KMS-11 (cell line): ENCODE results near the gene UGT1A9.

Experiments
- H2AFZ ChIP-seq: fragments of 200-600 bp; sonication (generic); 2 replicates; pipeline ENCODE4 v1.6.1; 2016; ENCODE audit warnings: antibody characterized with exemption, mixed run types, low read depth
- H3K27ac ChIP-seq: fragments of 200-600 bp; sonication (generic); 2 replicates; pipeline ENCODE4 v1.6.1; 2016; ENCODE audit warnings: mild to moderate bottlenecking, mixed run types
- H3K27me3 ChIP-seq: fragments of 200-600 bp; sonication (generic); 2 replicates; pipeline ENCODE4 v1.6.1; 2017; ENCODE audit warnings: mild to moderate bottlenecking, low read depth, mixed run types, moderate library complexity; ENCODE audit not compliant: insufficient read depth
- H3K36me3 ChIP-seq: fragments of 200-600 bp; sonication (generic); 2 replicates; pipeline ENCODE4 v1.6.1; 2017; ENCODE audit warnings: mild to moderate bottlenecking, mixed run types; ENCODE audit not compliant: insufficient read depth
- H3K4me1 ChIP-seq: fragments of 200-600 bp; sonication (generic); 2 replicates; pipeline ENCODE4 v1.6.1; 2016; ENCODE audit warnings: mild to moderate bottlenecking, low read depth, mixed run types; ENCODE audit not compliant: poor library complexity, severe bottlenecking
- H3K4me2 ChIP-seq: fragments of 200-600 bp; sonication (generic); 2 replicates; pipeline ENCODE4 v1.7.0; 2016; ENCODE audit warnings: mild to moderate bottlenecking, mixed run types
- H3K4me3 ChIP-seq: fragments of 200-600 bp; sonication (generic); IDR thresholded peaks from 2 replicates; pipeline ENCODE4 v1.6.1; 2017; ENCODE audit warnings: low read depth, low read length, mixed read lengths; ENCODE audit not compliant: insufficient read depth
- H3K79me2 ChIP-seq: fragments of 200-600 bp; sonication (generic); 2 replicates; pipeline ENCODE4 v1.6.1; 2016; ENCODE audit warnings: low read depth, mixed run types; ENCODE audit not compliant: insufficient read depth
- H3K9ac ChIP-seq: fragments of 200-600 bp; sonication (generic); 2 replicates; pipeline ENCODE4 v1.6.1; 2016; ENCODE audit warnings: mild to moderate bottlenecking, mixed run types
- H4K20me1 ChIP-seq: fragments of 200-600 bp; sonication (generic); 2 replicates; pipeline ENCODE4 v1.6.1; 2016; ENCODE audit warnings: mild to moderate bottlenecking, mixed run types; ENCODE audit not compliant: insufficient read depth
- TF ChIP-seq, protein P1 (sequence below): fragments of 200-600 bp; sonication (generic); conservative IDR thresholded peaks from 2 replicates; pipeline ENCODE4 v1.6.1; 2017; ENCODE audit warnings: low read depth, mild to moderate bottlenecking, antibody characterized with exemption, low read length, moderate library complexity, mixed read lengths

The UGT1A9 gene

DNA sequence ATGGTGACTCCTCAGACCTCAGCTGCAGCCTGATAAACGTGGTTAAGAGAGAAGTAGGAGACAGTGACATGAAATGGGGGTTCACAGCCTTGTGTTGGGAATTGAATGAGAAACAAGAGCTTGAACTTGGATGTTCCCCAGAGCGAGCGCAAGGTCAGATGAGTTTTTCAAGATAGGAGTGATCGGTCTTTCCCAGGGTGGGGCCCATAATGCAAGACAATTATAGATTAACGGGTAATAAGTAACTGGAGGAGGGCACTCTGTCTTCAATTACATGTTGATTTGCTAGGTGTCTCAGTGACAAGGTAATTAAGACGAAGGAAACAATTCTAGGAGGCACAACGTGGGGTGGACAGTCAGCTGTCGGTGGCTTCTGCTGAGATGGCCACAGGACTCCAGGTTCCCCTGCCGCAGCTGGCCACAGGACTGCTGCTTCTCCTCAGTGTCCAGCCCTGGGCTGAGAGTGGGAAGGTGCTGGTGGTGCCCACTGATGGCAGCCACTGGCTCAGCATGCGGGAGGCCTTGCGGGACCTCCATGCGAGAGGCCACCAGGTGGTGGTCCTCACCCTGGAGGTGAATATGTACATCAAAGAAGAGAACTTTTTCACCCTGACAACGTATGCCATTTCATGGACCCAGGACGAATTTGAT lies 41.0 kb downstream of the UGT1A9 start, which contains the start of gene UGT1A5:
Gene UGT1A5 (plus strand): TSS at position 297 of the 651 bp plus-strand sequence. CDS start 85 bp downstream, at position 382.
- Histone ChIP-seq H3K4me1 (no peaks in the 10 kb centered on the region), H3K27ac (no peak within 1 kb of the TSS), H3K4me3 (no peak within 1 kb of the TSS), H4K20me1 (no peaks in the 10 kb centered on the region), H3K79me2 (no peaks in the 10 kb centered on the region), H3K27me3 (no peaks in the 10 kb centered on the region), H3K9ac (no peak within 1 kb of the TSS), H3K36me3 (no peaks in the 10 kb centered on the region), H2AFZ (no peak within 1 kb of the TSS), H3K4me2 (no peak within 1 kb of the TSS)
- TF ChIP-seq, protein P1, sequence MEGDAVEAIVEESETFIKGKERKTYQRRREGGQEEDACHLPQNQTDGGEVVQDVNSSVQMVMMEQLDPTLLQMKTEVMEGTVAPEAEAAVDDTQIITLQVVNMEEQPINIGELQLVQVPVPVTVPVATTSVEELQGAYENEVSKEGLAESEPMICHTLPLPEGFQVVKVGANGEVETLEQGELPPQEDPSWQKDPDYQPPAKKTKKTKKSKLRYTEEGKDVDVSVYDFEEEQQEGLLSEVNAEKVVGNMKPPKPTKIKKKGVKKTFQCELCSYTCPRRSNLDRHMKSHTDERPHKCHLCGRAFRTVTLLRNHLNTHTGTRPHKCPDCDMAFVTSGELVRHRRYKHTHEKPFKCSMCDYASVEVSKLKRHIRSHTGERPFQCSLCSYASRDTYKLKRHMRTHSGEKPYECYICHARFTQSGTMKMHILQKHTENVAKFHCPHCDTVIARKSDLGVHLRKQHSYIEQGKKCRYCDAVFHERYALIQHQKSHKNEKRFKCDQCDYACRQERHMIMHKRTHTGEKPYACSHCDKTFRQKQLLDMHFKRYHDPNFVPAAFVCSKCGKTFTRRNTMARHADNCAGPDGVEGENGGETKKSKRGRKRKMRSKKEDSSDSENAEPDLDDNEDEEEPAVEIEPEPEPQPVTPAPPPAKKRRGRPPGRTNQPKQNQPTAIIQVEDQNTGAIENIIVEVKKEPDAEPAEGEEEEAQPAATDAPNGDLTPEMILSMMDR: no peak

DNA sequence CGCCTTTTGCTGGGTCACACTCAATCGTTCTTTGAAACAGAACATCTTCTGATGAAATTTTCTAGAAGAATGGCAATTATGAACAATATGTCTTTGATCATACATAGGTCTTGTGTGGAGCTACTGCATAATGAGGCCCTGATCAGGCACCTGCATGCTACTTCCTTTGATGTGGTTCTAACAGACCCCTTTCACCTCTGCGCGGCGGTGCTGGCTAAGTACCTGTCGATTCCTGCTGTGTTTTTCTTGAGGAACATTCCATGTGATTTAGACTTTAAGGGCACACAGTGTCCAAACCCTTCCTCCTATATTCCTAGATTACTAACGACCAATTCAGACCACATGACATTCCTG lies 41.5 kb downstream of the UGT1A9 start:
- no peak overlapping the region for H3K27ac ChIP-seq
- H4K20me1 ChIP-seq: no peaks in the 10 kb centered on the region
- no peak overlapping the region for H3K9ac ChIP-seq
- no peaks in the 10 kb centered on the region for H3K79me2 ChIP-seq
- no peak overlapping the region for H2AFZ ChIP-seq
- no peak overlapping the region for H3K4me3 ChIP-seq
- H3K4me1 ChIP-seq: no peaks in the 10 kb centered on the region
- TF ChIP-seq, protein P1: no peak
- no peaks in the 10 kb centered on the region for H3K36me3 ChIP-seq
- no peaks in the 10 kb centered on the region for H3K27me3 ChIP-seq
- no peak overlapping the region for H3K4me2 ChIP-seq

DNA sequence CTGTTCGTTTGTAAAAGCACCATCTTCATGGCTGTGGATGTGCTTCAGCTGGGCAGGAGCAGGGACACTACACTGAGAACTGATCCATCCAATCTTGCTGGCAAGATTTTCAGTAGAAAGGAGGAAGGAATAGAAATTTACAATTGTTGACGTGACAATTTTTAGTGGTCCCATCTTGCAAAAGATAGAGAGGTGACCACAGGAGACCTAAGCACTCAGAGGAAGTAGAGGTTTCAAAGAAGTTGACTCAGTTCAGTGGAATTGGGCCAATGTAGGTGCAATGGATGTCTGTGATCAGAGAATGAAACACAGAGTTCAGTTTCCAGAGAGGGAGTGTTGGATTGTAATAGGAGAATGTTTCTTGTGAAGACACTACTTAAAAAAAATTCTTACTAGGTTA lies 42.4 kb downstream of the UGT1A9 start:
- Histone ChIP-seq H3K79me2 (no peaks in the 10 kb centered on the region), H3K9ac (no peak overlapping the region), H3K36me3 (no peaks in the 10 kb centered on the region), H3K4me1 (no peaks in the 10 kb centered on the region), H3K27ac (no peak overlapping the region), H3K4me3 (no peak overlapping the region), H2AFZ (no peak overlapping the region), H3K27me3 (no peaks in the 10 kb centered on the region), H3K4me2 (no peak overlapping the region), H4K20me1 (no peaks in the 10 kb centered on the region)
- TF ChIP-seq, protein P1: no peak

DNA sequence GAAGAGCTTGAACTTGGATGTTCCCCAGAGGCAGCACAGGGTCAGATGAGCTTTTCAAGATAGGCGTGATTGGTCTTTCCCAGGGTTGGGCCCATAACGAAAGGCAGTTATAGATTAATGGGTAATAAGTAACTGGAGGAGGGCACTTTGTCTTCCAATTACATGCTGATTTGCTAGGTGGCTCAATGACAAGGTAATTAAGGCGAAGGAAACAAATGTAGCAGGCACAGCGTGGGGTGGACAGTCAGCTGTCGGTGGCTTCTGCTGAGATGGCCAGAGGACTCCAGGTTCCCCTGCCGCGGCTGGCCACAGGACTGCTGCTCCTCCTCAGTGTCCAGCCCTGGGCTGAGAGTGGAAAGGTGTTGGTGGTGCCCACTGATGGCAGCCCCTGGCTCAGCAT lies 46.9 kb downstream of the UGT1A9 start, which contains the start of gene UGT1A4:
Gene UGT1A4 (plus strand): TSS at position 185 of the 400 bp plus-strand sequence. CDS start 85 bp downstream, at position 270.
- Histone ChIP-seq H3K79me2 (no peaks in the 10 kb centered on the region), H3K4me1 (no peaks in the 10 kb centered on the region), H3K4me2 (no peak within 1 kb of the TSS), H3K9ac (no peak within 1 kb of the TSS), H3K27ac (no peak within 1 kb of the TSS), H3K36me3 (no peaks in the 10 kb centered on the region), H4K20me1 (no peaks in the 10 kb centered on the region), H3K27me3 (no peaks in the 10 kb centered on the region), H2AFZ (no peak within 1 kb of the TSS), H3K4me3 (no peak within 1 kb of the TSS)
- TF ChIP-seq, protein P1: no peak
